Breast epithelium (tissue), 3 donors: ENCODE results near the gene TLE6.

Experiments
- POLR2AphosphoS5 ChIP-seq, 3 donors: sonication (generic); formaldehyde crosslinking; IDR thresholded peaks; one replicate each; pipeline ENCODE4 v1.6.1; 2017; ENCODE audit warnings: antibody characterized with exemption in 3 of 3
- TF ChIP-seq, protein P1 (sequence below), 3 donors: fragments of 450-650 bp; IDR thresholded peaks; one replicate each; pipeline ENCODE4 v1.5.1; 2016 to 2017; ENCODE audit warnings: antibody characterized with exemption in 3 of 3, mild to moderate bottlenecking in 3 of 3, moderate library complexity in 3 of 3

DNA sequence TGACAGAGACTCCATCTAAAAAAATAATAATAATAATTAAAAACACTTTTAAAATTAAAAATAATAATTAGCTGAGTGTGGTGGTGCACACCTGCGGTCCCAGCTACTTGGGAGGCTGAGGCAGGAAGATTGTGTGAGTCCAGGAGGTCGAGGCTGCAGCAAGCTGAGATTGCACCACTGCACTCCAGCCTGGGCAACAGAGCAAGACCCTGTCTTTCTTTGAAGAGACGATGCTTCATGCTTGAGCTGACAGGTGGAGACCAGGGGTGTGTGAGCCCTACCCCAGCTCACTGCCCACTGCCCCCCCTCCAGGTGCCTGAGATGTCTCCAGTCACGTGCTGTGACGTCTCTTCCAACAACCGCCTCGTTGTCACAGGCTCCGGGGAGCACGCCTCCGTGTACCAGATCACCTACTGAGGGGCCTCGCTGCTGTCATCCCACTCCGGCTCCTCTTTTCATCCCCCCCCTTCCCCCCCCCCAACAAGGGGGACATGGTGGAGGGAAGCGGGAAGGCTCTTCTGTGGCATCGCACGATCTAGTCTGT lies 17.3 kb downstream of the TLE6 start:
- TF ChIP-seq, protein P1, sequence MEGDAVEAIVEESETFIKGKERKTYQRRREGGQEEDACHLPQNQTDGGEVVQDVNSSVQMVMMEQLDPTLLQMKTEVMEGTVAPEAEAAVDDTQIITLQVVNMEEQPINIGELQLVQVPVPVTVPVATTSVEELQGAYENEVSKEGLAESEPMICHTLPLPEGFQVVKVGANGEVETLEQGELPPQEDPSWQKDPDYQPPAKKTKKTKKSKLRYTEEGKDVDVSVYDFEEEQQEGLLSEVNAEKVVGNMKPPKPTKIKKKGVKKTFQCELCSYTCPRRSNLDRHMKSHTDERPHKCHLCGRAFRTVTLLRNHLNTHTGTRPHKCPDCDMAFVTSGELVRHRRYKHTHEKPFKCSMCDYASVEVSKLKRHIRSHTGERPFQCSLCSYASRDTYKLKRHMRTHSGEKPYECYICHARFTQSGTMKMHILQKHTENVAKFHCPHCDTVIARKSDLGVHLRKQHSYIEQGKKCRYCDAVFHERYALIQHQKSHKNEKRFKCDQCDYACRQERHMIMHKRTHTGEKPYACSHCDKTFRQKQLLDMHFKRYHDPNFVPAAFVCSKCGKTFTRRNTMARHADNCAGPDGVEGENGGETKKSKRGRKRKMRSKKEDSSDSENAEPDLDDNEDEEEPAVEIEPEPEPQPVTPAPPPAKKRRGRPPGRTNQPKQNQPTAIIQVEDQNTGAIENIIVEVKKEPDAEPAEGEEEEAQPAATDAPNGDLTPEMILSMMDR (IDR thresholded peaks at IDR 0.05): no peak
- TF ChIP-seq POLR2AphosphoS5 (IDR thresholded peaks at IDR 0.05): no peak
